Omental fat pad (tissue), 4 donors: ENCODE data around the gene SLC16A8. TPM values are rescaled to one million over a fixed set of nuclear protein-coding genes. Genes with fewer than 3 reads are reported as not detected.

Source experiments
- ATAC-seq: fragments of 150-250 bp; one replicate; pipeline ENCODE4 v1.9.1; 2016; ENCODE audit warnings: mild to moderate bottlenecking, moderate library complexity; ENCODE audit not compliant: low FRiP score
- DNase-seq: peaks from one replicate; pipeline ENCODE4 v3.0.0-alpha.2; 2019; ENCODE audit warnings: low spot score
- CTCF ChIP-seq, 3 donors: fragments of 450-650 bp; IDR thresholded peaks; one replicate each; pipeline ENCODE4 v1.5.1; 2016 to 2017; ENCODE audit warnings: antibody characterized with exemption in 3 of 3, mild to moderate bottlenecking in 3 of 3, moderate library complexity in 2 of 3
- total RNA-seq, 4 donors: library from RNA; depleted of rRNA; stranded (reverse); fragments of >200 nt; gene quantifications; one replicate each; pipeline ENCODE4 v1.1.0, GENCODE V29; 2016

SLC16A8 gene
- total RNA-seq, 4 donors from 2014 or later = 0.24 to 3.2 (median 0.88) TPM

GRCh38 chr22:38050720-38051119, 33.3 kb downstream of the SLC16A8 start:
- no peak for TF ChIP-seq CTCF (IDR thresholded peaks at IDR 0.05)
- no peak for ATAC-seq
- no peak for DNase-seq

- DNase-seq (no peak), ATAC-seq (no peak)
- TF ChIP-seq CTCF (IDR thresholded peaks at IDR 0.05) = no peak
These were observed 34.0 kb downstream of the SLC16A8 start for GRCh38 chr22:38049812-38050619.

DNA sequence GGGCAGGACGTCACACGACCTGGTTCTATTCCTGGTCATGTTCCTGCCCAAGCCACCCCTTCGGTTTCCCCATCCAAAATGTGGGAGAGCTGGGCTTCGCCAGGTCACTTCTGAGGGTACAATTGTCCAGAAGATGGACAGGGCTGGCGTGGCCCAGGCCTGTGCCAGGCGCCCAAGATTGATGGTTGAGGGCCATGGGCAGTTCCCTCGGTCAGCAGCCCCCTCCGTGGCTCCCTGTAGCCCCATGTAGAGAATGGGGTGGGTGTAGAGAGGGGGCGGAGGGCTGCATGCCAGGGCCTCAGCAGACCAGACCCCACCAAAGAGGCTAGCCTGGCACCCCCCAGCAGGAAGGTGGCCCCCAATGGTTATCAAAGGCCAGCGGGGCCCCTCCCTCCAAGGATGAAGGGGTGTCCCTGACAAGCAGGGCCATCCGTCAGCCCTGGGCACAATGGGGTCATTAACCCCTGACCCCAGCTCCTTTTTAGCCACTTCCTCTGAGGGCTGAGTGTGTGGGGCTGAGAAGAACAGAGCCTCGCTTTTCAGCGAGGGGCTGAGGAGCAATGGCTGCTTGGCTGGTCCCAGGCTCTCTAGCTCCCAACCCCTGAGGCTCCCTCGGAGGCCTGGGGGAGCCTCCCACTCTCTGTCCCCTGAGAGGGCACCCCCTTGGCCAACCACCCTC, 37.8 kb downstream of the SLC16A8 start:
- no peak for TF ChIP-seq CTCF (IDR thresholded peaks at IDR 0.05)
- ATAC-seq (no peak), DNase-seq (no peak)

DNA sequence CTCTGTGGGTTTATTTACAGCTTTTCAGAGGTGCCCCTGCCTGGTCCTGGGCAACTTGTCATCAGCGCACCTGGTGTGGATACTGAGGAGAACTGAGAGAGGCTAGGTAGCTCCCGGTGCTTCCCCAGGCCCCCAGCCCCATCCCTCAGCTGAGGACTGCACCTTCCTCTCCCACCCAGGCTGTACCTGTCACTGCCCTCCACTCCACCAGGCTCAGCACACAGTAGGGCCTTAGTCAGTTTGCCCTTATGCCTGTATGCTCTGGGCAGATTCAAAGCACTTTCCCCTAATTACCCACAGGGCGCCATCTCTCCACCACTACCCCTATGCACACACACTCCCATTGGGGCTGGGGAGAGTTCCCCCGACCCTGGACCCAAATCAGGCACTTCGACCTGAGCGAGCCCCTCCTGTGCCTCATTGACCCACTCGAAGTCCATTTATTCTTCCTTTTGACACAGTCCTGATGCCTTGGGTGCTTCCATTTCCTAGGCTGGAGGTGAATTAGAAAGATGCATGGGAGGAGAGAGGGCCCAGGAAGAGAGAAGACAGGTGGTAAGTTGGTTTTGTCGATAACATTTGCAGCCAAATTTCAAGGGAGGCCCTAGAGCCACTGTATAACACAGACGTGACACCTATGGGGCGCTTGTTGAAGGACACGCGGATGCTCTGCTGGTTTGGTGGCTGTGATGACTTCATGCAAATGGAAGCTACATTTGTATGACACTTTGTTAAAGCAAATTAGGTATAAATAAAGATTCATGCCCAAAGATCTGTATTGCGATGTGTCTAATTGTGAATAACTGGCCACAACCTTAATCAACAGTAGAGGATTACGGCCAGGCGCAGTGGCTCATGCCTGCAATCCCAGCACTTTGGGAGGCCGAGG, 40.6 kb downstream of the SLC16A8 start:
- no peak for TF ChIP-seq CTCF (IDR thresholded peaks at IDR 0.05)
- DNase-seq (no peak), ATAC-seq (no peak)

- ATAC-seq = no peak
- no peak for DNase-seq
- TF ChIP-seq CTCF (IDR thresholded peaks at IDR 0.05) = no peak
These were observed 41.5 kb downstream of the SLC16A8 start for GRCh38 chr22:38042488-38042790.

DNA sequence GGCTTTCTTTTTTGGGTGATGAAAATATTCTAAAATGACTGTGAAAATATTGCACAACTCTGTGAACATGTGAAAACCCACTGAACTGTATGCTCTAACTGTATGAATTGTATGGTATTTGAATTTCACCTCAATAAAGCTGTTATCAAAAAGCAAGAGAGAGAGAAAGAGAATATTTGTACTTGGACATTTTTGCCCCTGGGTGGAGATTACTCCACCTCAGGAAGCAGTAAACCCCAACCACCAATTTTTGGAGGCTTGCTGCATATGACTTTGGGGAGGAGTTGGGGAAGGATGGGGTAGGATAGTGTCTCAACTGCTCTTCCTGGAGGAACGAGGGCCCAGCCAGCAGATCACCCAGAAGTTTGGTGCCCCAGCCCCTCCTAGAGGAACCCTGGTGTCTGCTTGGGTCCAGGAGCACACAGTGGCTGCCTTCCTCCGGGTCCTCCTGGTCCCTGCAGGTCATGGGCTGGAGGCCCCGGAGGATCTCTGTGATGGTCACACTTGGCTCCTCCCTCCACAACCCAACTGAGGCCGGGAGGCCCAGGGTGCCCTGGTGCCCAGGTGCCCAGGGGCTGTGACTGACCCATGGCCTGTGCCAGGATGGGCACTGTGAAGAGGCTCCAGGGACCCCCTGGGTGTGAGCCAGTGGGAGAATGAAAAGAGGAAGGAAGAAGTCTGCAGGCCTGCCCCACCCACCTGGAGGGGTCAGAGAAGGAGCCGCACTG, 42.1 kb downstream of the SLC16A8 start:
- no peak for TF ChIP-seq CTCF (IDR thresholded peaks at IDR 0.05)
- DNase-seq = no peak
- ATAC-seq = no peak
